NCI-H128 (cell line): ENCODE results near the gene RNF181.
"Not testable (repeated sequence)": the region's sequence is repeated elsewhere in the genome, so short reads cannot be mapped to it uniquely, and the experiment has no call there.

Experiments
- DNase-seq: peaks from one replicate; lab custom pipeline; 2025; ENCODE audit not compliant: unreplicated experiment; lab: John Stamatoyannopoulos, UW

The RNF181 gene

GRCh38 chr2:85595301-85596025, at the start of gene RNF181:
RNF181 (plus strand) TSS chr2:85595745; CDS start chr2:85595764, 19 bp downstream.
- peak; percentile 93 for DNase-seq

GRCh38 chr2:85545780-85546240, 49.7 kb upstream of the RNF181 start:
- no peak for DNase-seq

GRCh38 chr2:85547089-85547858, 48.3 kb upstream of the RNF181 start:
- DNase-seq: no peak

GRCh38 chr2:85547859-85548607, 47.5 kb upstream of the RNF181 start:
- no peak for DNase-seq

GRCh38 chr2:85548608-85548900, 47.0 kb upstream of the RNF181 start:
- no peak for DNase-seq

GRCh38 chr2:85549095-85549494, 46.5 kb upstream of the RNF181 start:
- DNase-seq: no peak

GRCh38 chr2:85549826-85550225, 45.7 kb upstream of the RNF181 start:
- DNase-seq: no peak

- no peak for DNase-seq
Measured at GRCh38 chr2:85550486-85550885, 45.1 kb upstream of the RNF181 start.

GRCh38 chr2:85551698-85552678, 43.6 kb upstream of the RNF181 start:
- peak; percentile 63 for DNase-seq

GRCh38 chr2:85553184-85553583, 42.4 kb upstream of the RNF181 start:
- DNase-seq: no peak

- no peak for DNase-seq
Measured at GRCh38 chr2:85554980-85555612, 40.4 kb upstream of the RNF181 start.

- DNase-seq: no peak
Measured at GRCh38 chr2:85557130-85557529, 38.4 kb upstream of the RNF181 start.

- DNase-seq: no peak
Measured at GRCh38 chr2:85558160-85558559, 37.4 kb upstream of the RNF181 start.

- DNase-seq: not testable (repeated sequence)
Measured at GRCh38 chr2:85560403-85560726, 35.2 kb upstream of the RNF181 start.

- no peak for DNase-seq
Measured at GRCh38 chr2:85560812-85561279, 34.7 kb upstream of the RNF181 start.

GRCh38 chr2:85561280-85562212, 34.0 kb upstream of the RNF181 start, which contains the start of gene GGCX:
GGCX (minus strand) TSS chr2:85561493; CDS start chr2:85561428, 65 bp downstream.
- DNase-seq: peak; percentile 93

GRCh38 chr2:85564144-85564563, 31.4 kb upstream of the RNF181 start:
- DNase-seq: no peak

GRCh38 chr2:85566265-85566664, 29.3 kb upstream of the RNF181 start:
- DNase-seq: no peak

- DNase-seq: no peak
Measured at GRCh38 chr2:85575739-85576138, 19.8 kb upstream of the RNF181 start.
